GM21619 (cell line): ENCODE measurements around the gene STING1.
"Not testable (repeated sequence)": the region's sequence is repeated elsewhere in the genome, so short reads cannot be mapped to it uniquely, and the experiment has no call there.

Experiments used
- ATAC-seq: cut with Tn5 transposase; IDR thresholded peaks from one replicate; pipeline ENCODE4 v1.9.1; 2021; ENCODE audit not compliant: unreplicated experiment

STING1 gene

DNA sequence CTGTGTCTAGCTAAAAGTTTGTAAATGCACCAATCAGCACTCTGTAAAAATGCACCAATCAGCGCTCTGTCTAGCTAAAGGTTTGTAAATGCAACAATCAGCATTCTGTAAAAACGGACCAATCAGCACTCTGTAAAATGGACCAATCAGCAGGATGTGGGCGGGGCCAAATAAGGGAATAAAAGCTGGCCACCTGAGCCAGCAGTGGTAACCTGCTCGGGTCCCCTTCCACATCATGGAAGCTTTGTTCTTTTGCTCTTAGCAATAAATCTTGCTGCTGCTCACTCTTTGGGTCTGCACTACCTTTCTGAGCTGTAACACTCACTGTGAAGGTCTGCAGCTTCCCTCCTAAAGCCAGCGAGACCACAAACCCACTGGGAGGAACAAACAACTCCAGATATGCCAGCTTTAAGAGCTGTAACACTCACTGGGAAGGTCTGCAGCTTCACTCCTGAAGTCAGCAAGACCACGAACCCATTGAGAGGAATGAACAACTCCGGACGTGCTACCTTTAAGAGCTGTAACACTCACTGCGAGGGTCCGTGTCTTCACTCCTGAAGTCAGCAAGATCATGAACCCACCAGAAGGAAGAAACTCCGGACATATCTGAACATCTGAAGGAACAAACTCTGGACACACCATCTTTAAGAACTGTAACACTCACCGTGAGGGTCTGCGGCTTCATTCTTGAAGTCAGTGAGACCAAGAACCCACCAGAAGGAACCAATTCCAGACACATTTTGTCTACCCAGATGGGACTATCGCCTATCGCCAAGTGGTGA, 20.7 kb upstream of the STING1 start:
- not testable (repeated sequence) for ATAC-seq

- no peak for ATAC-seq
Observed at GRCh38 chr5:139501381-139501780, 18.8 kb upstream of the STING1 start.

DNA sequence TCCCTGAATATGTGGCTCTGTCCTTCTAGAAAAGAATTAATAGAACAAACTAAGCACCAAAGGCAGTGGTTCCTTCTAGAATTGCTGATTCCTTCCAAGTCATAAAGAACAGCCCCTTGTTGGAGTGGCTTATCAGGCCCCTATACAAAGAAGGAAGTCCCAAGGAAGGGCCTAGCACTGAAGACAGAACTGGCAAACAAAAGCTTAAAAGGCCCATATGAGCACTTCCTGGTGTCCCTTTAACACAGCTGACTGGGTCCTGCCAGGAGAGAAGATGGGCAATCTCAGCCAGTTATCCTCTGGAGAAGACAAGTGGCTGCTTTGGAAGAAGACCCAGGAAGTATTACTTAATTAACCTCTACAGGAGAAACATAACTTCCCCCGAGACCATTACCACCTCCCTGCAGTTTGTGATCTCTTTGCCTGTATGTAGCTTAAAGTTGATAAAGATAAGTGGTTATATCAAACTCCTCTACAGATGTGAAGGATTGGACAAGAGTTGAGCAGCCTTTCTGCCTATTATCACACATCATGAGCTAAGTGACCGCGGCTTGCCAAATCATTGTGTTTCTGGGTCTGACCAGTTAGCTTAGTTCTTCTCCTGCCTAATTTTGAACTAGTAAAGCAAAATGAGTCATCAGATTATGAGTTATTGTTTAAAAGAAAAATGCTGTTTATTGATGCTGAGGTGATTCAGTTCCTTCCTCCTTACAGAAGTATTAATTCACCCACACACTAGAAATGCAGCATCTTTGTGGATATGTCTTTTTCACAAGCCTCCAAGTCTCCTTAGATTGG, 13.3 kb upstream of the STING1 start:
- no peak for ATAC-seq

- no peak for ATAC-seq
Observed at GRCh38 chr5:139494832-139495231, 12.3 kb upstream of the STING1 start.

- no peak for ATAC-seq
Observed at GRCh38 chr5:139494256-139494655, 11.7 kb upstream of the STING1 start.

DNA sequence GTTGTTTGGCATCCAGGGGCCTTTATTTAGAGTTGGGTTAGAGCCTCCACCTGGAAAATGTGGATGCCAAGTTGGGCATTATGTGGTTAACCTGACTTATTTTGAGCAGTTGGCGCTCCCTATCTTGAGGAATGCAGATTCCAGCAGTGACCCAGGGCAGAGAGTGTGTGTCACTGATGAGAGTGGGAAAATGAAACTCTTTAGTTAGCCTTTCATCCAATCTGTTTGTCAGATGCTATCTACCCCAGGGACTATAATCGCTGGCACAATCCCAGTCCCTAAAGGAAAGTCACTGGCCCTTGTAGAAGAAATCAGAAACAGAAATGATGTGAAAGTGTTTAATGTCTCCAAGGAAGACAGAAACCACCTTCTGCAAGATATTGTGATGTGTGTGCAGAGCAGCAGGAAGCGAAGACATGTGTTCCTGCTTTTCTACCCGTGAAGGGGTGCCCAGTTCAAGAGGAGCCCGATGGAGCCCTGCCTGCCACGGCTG, 10.2 kb upstream of the STING1 start:
- ATAC-seq = no peak

- ATAC-seq = no peak
Observed at GRCh38 chr5:139488260-139488659, 5.7 kb upstream of the STING1 start.

- no peak for ATAC-seq
Observed at GRCh38 chr5:139486201-139486600, 3.6 kb upstream of the STING1 start.

DNA sequence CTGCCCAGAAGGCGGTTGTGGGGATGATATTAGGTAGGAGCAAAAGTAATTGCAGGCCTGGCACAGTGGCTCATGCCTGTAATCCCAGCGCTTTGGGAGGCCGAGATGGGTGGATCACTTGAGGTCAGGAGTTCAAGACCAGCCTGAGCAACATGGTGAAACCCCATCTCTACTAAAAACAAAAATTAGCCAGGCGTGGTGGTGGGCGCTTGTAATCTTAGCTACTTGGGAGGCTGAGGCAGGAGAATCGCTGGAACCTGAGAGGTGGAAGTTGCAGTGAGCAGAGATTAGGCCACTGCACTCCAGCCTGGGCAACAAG, 291 bp upstream of the STING1 start:
- not testable (repeated sequence) for ATAC-seq

DNA sequence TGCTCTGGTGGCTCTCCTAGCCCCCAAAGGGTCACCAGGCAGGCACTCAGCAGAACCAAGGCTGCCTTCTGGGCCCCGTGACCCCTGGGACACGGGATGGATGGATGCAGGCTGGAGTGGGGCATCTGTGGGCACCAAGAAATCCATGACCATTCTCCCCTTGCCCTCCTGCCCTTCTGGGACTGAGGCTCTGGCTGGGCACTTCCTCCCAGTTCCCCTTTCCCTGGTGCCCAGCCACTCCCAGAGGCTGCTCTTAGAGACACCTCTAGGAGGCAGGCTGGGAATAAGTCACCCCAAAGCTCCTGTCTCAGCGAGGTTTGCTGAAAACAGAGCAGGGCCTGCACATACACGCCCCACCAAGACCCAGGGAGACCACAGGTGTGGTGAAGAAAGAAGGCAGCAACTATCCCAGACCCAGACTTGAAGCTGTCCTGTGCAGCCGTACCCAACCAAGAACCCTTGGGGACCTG, 943 bp downstream of the STING1 start:
- ATAC-seq = no peak

GRCh38 chr5:139481122-139481533, 1.4 kb downstream of the STING1 start:
- ATAC-seq = no peak

- ATAC-seq = not testable (repeated sequence)
Observed at GRCh38 chr5:139479729-139480128, 2.8 kb downstream of the STING1 start.

- not testable (repeated sequence) for ATAC-seq
Observed at GRCh38 chr5:139478657-139479423, 3.7 kb downstream of the STING1 start.

DNA sequence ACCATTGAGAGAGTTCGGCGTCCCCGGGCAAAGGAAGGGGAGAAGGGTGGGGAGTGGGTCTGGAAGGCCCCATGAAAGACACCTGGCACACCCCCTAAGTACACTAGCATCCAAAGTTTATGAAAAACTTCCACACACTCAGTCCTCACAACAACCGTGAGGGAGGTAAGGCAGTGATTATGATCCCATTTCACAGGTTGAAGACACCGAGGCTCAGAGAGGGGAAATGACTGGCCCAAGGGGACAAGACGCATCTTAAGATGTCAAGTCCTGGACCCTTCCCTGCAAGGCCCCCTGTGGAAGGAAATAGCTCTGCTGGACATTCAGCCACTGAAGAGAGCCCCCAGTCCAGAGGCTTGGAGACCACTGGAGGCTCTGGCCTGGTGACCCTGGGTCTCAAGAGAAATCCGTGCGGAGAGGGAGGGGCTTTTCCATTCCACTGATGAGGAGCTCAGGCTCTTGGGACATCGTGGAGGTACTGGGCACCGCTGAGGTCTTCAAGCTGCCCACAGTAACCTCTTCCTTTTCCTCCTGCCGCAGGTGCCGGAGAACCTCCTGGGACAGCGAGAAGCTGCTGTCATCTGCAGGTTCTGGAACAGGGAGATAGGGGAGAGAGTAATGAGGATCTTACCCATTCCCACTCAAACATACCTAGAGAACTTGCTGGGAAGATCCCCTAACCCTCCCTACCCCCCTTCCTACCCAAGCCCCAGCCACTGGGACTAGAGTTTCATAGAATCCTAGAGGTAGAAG, 6.5 kb downstream of the STING1 start:
- ATAC-seq = no peak

DNA sequence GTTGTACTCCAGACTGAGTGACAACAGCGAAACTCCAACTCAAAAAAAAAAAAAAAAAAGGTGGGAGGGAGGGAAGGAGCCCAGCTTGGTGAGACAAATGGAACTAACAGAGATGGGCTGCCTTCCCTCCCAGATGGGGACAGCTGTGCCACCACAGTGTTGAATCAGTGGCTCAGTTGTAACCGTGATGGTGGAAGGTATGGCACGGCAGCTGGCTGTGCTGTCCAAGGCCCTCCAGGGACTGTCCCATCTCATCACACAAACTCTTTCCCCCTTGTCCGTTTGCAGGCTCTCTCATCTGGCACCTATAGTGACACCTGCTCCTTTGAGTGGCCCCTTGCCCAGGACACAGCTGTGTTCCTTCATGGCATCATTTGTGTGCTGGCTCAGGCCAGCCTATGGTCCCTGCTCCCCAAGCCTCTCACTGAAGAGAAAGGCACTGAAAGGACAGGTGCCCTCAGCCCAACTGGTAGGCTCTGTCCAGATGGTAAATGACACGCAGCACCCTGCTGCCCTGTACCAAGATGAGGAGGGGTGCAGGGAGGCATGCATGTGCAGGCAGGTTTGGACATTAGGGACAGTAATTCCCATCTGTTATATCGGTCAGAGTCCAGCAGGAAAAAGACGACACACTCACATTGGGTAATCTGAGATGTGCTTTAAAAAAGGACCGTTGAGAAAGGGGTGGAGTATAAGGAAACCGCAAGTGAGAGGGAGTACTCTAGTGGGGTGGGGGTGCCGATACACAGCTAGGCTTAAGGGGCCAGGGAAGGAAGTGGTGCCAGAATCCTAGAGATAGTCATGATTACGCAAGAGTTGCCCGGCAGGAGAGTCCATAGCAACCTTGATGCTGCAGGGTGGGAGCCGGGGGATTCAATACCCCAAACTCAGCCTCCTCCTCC, 7.4 kb downstream of the STING1 start:
- ATAC-seq = no peak

- ATAC-seq = no peak
Observed at GRCh38 chr5:139473565-139473964, 9.0 kb downstream of the STING1 start.

DNA sequence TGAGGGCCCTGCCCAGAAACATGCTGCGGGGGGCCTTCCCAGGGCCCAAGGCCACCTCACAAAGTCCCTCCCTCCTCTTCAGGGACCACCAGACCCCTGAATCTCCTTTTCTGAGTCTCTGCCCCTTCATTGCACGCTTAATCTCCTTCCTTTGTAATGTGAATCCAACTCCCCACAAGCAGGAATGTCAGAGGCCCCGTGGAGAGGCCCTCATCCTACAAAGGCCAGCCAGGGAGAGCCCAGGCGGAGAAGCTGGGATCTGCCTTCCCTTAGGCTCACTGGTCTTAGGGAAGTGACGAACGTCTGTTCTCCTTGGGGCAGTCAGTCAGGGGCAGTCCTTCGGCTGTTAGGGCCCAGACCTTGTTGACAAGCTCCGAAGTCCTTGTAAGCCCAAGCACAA, 9.5 kb downstream of the STING1 start:
- no peak for ATAC-seq

DNA sequence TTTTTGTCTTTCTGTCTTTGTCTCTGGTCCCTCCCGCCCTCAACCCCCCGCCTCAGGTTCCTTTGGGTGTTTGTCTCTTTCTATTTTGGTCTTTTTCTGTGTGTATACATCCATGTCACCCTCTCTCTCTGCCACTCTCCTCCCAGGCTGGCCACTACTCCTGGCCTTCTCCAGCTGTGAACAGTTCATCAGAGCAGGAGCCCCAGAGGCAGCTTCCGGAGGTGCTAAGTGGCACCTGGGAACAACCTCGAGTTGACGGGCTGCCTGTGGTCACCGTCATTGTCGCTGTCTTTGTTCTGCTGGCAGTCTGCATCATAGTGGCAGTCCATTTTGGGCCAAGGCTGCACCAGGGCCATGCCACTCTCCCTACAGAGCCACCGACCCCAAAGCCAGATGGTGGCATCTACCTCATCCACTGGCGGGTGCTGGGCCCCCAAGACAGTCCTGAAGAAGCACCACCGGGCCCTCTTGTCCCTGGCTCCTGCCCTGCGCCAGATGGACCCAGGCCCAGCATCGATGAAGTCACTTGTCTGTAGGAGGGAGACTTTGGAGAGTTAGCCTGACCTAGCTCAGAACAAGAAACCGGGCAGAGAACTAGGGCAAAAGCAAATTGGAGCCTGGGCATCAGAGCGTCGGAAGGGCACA, 10.1 kb downstream of the STING1 start:
- no peak for ATAC-seq

DNA sequence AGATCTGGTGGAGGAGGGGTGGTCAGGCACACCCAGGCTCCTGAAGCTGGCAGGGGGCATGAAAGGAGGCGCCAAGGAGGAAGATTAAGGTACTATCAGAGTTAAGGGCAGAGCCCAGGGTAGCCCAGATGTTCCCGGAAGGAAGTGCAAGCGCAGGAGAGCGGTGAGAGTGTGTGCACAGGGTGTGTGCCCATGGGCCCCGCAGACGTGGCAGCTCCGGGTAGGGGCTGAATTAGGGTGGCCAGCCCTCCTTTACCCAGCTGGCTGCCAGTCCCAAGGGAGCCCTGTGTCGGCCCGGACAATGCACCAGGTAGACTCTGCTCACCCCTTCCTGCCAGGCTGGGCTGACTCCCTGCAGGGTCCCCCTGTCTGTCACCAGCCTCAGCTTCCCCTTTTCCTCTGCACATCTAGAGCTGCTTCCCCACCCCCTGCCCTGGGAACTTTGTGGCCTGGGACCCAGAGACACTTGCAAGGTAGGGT, 11.7 kb downstream of the STING1 start, which contains the start of gene SMIM33:
Gene SMIM33 (plus strand): TSS at position 184 of the 480 bp plus-strand sequence. CDS start 118 bp downstream, at position 302.
- no peak for ATAC-seq
